ENCODE data around the gene CTPS1.

The CTPS1 gene

DNA sequence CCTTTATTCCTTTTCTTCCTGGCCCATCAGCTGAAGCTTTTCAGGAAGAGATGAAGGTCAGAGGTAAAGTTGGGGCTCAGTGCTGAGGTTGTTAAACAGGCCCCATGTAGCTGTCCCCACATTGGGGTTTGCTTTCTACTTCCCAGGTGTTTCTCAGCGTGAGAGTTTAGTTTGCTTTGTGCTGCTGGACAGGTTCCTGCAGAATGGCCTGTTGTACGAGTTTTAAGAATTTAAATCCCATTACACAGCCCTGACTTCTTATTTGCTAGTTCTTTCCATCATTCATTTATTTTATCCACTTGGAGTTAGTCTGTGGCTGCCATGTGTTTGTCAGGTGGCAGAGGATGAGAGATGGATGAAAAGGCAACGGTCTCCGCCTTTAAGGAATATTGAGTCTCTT, 19.2 kb downstream of the CTPS1 start:
- DNase-seq (ENCODE audit: low read depth in 2 of 2), result no peak

DNA sequence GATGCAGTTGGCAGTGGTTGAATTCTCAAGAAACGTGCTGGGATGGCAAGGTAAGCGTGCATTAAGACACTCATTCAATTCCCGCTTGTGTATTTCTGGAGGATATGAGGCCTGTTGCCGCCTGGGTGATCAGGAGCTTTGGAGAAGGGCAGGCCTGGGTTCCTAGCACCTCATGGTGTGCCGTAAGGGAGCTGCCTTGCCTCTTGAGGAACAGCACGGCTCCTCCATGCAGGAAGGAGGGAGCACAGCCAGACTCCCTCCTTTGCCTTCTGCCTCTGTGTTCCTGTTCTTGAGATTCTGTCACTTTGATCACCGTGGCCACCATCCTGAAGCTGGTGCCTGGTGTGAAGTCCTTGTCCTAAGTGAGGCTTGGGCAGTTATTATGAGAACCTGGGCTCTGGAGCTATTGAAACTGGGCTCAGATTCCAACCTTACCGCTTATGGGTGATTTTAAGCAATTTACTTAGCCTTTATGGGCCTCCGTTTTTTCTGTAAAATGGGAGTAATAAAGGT, 23.7 kb downstream of the CTPS1 start:
- DNase-seq (ENCODE audit: low read depth in 2 of 2), result no peak

DNA sequence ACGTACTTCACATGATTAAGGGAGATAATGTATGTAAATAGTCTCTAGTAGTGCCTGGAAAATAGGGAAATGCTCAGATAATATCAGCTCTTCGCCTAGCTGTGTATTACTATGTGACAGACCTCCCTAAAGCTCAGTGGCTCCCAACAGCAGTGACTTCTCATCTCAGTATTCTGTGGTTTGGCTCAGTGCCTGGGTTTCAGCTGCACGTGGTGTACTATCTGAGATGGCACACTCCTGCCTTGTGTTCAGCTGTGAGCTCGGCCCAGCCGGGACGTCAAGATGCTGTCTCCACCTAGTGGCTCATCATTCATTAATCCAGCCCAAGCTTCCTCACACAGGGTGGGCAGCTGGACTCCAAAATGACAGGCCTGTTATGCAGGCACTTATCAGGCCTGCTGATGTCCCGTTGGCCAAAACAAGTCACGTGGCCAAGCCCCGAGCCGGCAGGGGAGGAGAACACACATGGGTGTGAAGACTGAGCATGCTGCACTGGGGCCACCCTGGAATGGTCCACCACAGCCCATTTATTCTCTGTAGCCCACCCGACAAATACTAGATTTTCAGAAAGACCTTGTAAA, 24.2 kb downstream of the CTPS1 start:
- DNase-seq (ENCODE audit: low read depth in 2 of 2), result peak; percentile 98 to 99

DNA sequence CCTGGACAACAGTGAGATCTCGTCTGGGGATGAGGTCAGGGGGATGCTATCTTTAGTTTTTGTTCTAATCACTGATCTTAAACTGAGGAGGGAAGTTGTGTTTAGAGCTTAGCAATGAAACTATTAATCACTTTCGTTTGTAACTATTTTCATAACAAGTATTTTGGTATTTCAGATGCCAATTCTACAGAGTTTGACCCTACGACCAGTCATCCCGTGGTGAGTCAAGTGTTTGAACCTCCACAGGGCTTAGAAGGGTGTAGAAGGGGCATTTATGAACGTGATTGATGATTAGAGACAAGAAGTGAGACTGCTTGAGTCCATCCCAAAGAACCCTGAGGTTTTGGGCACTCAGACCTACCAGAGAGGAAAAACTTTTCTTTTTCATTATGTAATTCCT, 26.4 kb downstream of the CTPS1 start:
- DNase-seq (ENCODE audit: low read depth in 2 of 2), result no peak

DNA sequence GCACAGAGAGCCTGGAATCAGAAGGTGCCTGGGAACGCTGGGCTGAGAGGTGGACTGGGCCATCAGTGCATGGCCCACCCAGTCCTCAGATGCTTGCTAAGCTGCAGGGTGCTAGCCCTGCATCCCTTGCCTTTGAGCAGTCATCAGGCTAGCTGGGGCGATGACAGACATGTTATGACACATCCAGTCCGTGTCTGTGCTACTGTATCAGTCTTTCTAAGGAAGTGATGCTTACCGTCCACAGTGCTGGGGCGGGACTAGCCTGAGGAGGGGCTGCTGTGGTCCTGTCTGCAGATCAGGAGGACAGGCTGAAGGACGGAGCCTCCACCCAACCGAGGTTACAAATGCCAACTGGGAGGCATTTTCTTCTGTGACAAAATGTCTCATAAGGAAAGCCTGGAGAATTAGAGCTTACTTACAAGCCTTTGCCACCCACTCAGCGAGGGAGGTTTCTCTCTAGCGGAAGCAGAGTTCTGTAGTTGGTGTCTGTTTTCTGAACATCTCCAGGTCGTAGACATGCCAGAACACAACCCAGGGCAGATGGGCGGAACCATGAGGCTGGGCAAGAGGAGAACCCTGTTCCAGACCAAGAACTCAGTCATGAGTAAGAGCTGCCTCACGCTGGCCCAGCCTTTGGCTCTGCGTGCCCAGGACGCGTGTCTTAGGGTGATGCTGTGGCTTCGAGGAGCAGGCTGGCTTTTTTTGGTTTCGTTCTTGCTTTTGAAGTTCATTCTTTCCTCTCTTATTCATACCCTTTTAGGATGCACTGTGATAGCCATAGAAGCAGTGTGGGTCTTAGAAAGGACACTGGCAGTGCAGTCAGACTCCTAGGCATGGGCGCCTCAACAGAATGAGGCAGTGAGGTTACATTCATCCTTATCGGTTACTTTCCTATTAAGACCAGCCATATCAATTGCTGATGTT, 27.7 kb downstream of the CTPS1 start:
- no peak for DNase-seq (ENCODE audit: low read depth in 2 of 2)

DNA sequence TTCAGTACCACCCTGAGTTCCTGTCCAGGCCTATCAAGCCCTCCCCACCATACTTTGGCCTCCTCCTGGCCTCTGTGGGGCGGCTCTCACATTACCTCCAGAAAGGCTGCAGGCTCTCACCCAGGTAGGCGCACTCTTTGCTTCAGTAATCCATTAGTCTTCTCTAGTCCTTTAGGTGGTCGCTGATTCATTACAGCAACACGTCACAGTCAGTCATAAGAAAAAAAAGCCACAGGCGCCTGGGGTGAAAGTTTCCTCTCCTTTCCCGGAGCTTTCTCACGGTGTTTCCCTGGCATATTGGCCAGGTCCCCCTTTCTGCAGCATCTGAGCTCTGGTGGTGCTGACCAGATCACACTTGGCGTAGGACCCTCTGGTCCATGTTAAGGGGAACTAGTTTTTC, 30.0 kb downstream of the CTPS1 start:
- DNase-seq (ENCODE audit: low read depth in 2 of 2), result no peak

DNA sequence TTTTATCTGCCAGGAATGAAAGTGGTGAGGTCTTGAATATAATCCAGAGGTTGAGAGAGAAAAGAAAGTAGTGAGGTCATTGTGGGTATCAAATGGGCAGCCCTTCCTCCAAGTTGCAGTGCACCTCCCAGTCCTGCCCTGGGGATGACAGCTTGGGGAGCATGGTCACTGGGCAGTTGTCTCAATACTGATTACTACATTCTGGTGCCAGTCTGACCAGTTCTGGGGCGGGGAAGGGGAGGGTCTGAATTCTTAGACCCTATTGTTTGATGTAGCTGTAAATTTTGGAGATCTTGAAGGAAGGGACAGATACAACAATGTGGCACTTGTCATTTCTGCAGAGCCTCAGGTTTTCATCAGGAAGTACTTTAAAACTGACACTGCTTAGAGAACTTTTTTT, 30.8 kb downstream of the CTPS1 start:
- no peak for DNase-seq (ENCODE audit: low read depth in 2 of 2)

DNA sequence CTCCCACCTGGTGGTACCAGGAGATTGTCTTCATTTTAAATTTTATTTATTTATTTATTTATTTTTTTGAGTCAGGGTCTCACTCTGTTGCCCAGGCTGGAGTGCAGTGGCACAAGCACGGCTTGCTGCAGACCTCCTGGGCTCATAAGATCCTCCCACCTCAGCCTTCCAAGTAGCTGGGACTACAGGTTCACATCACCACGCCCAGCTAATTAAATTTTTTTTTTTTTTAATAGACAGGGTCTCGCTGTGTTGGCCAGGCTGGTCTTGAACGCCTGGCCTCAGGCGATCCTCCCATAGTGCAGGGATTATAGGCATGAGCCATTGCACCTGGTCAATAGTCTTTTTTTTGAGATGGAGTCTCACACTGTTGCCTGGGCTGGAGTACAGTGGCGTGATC, 33.5 kb downstream of the CTPS1 start:
- DNase-seq (ENCODE audit: low read depth in 2 of 2), result no peak

DNA sequence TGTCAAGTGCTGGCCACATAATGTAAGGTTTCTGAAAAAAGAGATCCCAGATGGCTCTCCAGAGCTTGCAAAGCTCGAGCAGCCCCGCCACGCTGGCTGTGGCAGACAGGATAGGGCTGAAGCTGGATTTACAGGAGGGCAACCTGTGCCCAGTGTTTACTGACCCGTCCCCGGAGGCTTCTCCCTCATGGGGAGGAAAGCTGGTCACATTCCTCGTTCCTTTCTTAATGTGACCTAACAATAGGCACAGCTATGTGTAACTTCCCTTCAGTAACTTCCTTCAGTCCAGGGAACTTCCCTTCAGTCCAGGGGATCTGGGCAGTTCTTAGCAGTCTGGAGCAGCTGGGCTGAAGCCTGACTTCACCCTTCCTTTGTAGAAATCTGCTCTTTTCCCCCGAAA, 34.3 kb downstream of the CTPS1 start:
- DNase-seq (ENCODE audit: low read depth in 2 of 2), result no peak

DNA sequence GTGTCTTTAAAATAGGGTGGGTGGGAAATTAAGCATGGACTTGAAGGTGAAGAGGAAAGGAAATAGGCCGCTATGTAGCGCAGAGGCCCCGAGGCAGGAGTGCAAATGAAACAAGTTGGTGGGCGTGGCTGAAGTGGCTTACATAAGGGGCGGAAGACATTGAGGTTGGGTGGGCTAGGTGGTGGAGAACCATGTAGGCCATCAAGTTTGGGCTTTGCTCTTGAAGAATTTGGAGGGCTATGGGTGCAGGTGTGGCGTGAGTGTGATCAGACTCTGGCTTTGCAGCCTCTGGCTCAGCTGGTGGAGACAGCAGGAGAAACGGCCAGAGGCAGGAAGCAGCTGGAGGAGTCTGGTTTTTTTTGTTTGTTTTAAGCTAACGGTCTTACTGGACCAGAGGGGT, 35.4 kb downstream of the CTPS1 start:
- DNase-seq (ENCODE audit: low read depth in 2 of 2), result no peak

DNA sequence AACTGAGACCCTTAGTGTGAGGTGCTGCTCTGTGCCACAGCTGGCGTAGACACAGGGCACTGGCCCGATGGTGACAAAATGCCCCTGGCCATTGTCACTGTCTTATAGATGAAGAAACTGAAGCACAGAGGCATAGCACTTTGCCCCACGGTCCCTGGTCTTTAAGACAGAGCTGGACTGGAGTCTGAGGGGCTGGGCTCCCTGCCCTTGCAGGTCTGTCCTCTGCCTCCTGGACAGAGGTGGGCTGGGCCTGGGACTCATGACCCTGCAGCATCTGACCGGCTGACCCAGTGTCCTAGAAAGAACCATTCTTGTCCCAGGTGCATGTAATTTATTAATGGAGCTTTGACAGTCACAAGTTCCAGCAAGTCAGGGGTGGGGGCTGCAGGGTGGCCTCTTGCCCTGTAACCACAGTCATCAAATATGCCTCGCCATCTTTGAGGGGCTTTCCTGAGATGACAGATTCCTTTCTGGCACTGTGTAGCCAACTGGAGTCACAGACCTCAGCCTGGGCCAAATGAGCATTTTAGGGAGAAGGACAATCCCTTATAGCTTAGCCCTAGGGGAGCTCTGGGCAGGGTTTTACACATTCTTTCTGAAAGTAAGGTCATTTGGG, 35.9 kb downstream of the CTPS1 start:
- DNase-seq (ENCODE audit: low read depth in 2 of 2), result no peak

DNA sequence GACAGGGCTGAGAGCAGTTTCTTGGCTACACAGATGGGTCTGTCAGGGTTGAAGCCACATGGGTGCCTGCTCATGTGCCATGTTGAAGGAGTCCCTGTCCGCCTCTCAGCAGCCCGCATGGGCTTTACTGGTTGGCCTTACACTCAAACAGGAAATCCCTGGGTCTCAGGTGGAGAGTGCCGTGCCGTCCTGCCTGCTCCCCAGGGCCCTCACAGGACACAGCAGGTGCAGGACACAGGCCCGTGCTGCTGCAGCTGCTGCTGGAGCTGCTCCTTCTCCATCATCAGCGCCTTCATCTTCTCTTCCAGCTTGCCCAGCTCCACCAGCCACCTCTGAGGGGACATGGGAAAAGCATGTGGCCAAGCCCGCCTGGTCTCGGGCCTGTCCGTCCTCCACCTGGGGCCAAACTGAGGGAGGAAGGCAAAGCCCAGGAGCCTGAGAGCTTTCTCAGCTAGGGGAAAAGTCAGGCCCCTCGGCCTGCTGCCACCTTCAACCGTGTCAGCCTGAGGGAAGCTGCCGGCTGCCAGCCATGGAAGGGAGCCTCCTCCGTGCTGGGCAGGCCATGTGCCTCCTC, 36.5 kb downstream of the CTPS1 start:
- no peak for DNase-seq (ENCODE audit: low read depth in 2 of 2)

DNA sequence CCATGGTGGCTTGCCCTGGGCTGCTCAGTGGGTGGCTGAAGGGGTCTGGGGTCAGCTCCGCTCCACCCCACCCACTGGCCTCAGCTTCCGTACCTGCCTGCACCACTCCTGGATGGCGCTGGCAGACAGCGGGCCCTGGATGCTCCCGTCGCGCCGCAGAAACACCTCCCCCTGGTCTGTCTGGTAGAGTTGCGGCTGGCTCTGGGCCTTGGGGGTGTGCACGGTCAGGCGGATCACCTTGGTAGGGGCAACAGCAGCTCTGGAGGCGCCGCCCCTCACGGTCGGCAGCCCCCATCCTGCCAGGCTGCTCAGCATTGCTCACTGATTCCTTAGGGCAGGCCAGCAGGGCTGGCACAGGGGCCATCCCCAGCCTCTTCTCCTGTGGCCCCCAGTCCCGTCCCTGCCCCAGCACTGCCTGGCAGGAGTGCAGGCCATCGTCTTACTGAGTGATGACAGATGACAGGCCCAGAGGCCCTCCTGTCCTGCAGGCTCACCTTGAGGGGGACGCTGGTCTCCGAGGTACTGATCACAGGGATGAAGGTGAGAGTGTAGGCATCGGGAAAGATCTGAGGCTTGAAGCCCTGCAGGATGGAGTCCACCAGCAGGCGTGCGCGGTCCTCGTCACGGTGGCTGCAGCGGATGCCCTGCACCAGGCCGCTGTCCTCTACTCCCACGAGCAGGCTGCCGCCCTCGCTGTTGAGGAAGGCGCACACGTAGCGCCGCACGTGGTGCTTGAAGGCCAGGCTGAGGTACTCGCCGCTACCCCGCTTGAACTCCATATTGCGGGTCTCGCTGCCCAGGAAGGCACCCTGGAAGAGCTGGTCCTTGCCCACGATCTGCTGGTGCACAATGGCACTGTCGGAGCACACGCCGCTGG, 37.9 kb downstream of the CTPS1 start:
- DNase-seq (ENCODE audit: low read depth in 2 of 2), result no peak

DNA sequence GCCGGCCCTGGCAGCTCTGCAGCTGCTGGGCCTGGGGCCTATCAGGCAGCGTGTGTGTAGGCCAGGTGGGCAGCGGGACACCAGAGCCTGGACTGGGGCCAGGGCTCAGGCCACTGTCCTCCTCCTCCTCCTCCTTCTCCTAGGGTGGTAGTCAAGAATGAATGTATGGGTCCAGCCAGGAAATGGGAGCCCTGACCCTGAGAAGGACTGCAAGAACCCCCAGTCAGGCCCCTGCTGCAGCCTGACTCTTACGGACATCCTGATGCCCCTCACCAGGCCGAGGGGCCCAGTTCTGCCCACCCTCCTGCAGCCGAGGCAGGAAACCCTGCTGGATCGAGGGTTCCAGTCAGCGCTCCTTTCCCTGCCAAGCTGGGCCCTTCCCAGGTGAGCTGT, 38.5 kb downstream of the CTPS1 start:
- DNase-seq (ENCODE audit: low read depth in 2 of 2), result no peak

DNA sequence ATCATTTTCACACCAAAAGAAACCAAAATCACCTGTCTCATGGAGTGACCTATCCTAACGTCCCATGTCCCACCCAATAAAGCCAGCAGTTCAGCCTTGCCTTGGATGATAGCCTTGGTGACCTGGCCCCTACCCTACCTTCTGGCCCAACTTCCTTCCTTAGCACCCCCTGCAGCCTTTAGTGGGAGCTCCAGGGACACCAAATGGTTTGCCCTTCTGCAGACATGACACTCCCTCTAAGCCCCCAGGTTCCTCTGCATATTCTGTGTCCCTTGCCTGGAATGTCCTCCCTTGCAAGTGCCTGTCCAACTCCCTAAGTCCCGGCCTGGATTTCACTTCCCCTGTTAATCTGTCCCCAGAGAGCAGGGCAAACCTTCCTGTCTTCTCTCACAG, 39.9 kb downstream of the CTPS1 start:
- DNase-seq (ENCODE audit: low read depth in 2 of 2), result no peak

DNA sequence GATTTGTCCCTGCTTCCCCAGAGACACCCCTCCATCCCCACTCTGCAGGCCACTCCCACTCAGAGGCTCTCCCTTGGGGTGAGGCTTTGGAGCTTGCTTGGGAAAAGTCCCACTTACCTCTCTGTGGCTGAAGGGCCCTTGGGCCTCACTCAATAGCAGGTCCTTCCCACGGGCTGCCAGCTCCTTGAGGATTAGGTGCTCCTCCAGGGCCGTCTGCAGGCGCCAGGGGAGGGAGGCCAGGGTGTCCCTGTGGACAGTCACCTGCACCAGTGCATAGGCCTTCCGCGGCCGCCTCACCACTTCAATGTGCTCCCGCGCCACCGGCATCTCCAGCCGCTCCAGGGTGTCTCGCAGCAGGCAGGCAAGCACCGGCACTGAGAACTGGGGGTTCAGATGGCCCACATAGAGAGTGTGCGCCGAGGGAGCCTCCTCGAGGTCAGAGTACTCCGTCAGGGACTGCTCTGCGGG, 40.6 kb downstream of the CTPS1 start:
- DNase-seq (ENCODE audit: low read depth in 2 of 2), result no peak

DNA sequence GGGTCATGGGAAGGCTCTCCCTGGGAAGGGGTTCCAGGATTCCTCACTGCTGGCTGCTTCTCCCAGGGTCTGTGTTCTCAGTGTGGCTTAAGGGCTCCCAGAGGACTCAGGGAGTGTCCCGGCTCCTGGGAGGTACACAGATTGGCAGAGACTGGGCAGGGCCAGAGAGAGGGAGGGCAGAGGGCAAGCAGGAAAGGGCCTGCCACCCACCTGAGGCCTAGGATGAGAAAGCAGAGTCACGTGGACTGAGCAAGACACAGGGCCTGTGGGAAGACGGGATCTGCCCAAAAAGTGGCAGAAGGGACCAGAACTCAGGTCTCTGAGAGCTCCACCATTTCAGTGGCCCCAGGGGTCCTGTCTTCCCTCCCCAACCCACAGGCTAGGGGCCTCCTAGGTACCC, 41.2 kb downstream of the CTPS1 start:
- no peak for DNase-seq (ENCODE audit: low read depth in 2 of 2)

DNA sequence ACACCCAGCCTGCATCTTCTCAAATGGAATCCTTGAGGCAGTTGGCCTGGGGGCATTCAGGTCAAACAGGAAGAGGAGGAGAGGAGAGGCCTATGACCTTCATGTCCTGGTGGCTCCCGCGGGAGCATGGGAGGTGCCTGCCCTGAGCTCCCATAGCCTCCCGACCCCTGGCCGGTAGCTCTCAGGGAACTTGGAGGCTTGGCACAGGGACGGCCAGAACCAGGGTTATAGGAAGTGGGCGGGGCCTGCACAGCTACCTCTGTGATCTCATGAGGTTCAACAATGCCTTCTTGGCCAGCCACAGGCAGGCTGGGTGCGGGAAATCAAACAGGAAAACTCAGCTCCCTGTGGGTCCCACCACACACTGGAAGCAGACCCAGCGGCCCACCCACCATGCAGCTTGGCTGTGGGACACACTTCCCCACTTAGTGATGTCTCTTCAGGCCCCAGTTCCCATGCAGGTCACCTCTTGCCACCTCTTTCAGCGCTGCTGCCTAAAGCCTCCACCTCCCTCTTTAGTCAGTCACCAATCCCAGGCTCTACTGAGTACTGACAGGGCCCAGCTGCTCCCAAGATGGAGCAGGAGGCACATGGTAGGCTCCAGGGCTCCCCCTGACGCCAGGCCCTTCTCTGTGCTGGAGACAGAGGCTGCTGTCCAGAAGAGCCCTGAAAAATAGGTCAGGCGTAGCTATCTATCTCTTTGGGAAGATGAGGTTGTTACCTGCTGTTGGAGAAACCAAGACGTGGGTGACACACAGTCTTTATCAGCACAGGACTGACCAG, 42.2 kb downstream of the CTPS1 start, which contains the start of gene SLFNL1:
Gene SLFNL1, minus strand, starts transcription at position 200 of the 783 bp plus-strand sequence. CDS start 1,065 bp downstream, outside the sequence.
- DNase-seq (ENCODE audit: low read depth in 2 of 2), result no peak

DNA sequence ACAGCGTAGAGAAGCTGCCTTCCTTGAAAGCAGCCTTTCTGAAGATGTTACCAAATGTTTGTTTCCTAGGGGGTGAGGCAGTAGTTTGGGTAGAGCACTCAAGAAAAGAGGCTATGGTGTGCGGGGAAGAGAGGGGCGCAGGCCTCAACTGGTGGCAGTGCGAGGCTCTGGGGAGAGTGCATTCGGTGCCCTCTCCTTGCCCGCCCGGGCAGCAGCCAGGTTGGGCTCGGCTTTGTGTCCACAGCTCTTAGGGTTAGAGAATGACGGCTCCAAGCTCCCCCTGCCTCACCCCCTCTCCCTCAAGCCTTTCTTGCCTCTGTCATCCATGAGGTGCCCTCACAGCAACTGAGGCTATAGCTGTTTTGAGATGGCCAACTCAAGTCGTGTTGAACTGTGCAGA, 42.9 kb downstream of the CTPS1 start:
- no peak for DNase-seq (ENCODE audit: low read depth in 2 of 2)

DNA sequence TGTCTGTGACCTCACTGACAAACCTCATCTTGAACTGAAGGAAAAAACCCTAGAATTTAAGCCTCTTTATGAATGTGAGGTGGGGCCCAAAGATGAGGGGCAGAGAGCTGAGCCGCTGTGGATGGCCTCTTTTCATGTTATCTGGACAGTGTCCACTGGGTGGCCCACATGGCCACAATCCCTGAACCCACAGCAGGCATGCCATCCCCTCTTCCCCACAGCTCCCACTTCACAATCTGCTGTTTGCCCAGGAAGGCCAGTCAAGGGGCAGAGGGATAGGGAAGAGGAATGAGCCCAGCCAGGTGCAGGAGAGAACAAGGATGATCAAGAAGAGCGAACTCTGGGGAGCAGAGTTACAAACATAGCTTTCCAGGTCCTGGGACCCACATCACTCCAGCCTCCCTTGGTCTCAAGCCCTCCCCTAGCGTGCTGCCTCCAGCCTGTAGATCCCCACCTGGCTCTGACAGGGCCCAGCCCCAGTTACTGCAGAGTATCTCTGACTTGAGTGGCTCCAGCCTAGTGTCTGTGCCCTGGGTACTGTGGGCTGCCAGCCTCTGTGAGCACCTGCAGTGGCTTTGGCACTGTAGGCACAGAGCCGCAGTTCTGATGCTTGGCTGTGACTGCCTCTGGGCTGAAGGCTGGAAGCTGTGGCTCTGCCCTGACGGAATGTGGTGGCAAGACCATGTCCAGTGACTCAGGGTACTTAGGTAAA, 43.9 kb downstream of the CTPS1 start:
- no peak for DNase-seq (ENCODE audit: low read depth in 2 of 2)
